ENCODE results near the gene NTM.

- TF ChIP-seq EZH2 (IDR thresholded peaks at IDR 0.05; ENCODE audit: insufficient read depth, poor library complexity, severe bottlenecking) (no peak), EZH2phosphoT487 (IDR thresholded peaks at IDR 0.05; ENCODE audit: insufficient read depth, low read depth) (no peak)
These were observed 919.3 kb downstream of the NTM start for GRCh38 chr11:132289590-132290256.

All from GM23248 (cell line).